ENCODE measurements around the gene CCDC38.
"Not testable (repeated sequence)": the region's sequence is repeated elsewhere in the genome, so short reads cannot be mapped to it uniquely, and the experiment has no call there.

The CCDC38 gene

DNA sequence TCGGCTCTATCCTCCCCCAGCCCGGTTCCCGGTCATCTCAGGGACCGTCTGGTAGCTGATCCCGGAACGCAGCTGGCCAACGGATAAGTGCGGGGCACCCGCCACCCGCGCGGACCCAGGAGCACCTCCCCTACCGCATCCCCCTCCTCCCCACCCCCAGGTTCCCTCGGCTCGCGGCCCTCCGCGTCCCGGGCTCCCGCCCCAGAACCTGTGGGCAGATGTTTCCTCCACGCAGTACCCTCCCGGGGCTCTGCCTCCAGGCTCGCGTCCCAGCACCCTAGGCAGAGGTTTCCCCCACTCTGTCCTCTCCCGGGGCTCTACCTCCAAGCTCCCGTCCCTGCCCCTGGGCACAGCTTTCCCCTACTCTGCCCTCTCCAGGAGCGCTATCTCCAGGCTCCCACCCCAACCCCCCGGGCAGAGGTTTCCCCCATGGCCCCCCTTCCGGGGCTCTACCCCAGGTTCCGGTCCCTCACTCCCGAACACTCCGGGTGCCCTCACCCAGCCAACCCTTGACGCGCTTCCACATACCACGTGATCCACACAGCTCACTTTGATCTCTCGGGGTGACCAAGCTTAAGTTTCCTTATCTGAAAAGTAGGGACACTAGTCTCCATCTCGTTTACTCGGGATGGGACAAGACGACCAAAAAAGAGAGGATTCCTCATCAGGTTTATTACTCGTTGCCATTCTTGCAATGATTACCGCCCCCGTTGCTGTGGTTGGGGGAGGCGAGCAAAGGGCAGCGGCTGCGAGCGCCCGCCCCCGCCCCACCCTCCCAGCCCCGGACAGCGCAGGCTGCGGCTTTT, at the start of gene CCDC38:
Gene CCDC38 (minus strand): TSS at position 91 of the 806 bp plus-strand sequence. CDS start 6,105 bp downstream, outside the sequence.
- peak; percentile 21 for DNase-seq

GRCh38 chr12:95990136-95990535, 47.7 kb upstream of the CCDC38 start:
- DNase-seq = no peak

GRCh38 chr12:95989504-95990123, 47.2 kb upstream of the CCDC38 start:
- no peak for DNase-seq

DNA sequence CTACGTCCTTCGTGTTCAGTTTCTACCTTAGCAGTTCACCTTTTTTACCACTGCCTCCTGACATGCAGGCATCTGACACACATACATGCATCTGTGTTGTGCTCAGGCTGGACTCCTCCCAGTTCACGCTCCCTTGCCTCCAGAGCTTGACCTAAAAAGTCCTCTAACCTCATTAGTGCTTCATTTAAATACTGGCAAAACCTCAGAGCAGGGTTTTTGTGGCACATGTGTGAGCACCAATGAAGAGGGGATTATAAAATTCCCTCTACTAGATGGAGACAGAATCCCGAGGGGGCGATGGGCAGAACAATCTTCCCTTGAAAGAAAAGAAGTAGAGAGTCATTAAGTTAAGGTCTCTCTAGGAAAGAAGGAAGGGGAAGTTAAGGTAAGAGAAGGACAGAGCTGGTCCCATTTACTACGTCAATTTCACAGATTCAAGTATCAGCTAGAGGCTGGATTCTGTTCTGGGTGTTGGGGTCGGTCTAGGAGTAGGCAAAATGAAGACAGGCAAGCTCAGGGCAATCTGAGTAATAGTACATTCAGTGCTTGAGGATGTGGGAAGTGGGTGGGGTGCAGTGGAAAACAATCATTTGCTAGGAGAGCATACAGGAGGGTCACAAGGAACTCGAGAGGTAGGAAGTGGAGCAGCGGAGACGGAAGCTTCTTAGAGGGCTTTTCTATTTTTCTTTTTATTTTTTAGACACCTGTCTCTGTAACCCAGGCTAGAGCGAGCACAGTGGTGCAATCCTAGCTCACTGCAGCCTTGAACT, 46.3 kb upstream of the CCDC38 start:
- DNase-seq = no peak

DNA sequence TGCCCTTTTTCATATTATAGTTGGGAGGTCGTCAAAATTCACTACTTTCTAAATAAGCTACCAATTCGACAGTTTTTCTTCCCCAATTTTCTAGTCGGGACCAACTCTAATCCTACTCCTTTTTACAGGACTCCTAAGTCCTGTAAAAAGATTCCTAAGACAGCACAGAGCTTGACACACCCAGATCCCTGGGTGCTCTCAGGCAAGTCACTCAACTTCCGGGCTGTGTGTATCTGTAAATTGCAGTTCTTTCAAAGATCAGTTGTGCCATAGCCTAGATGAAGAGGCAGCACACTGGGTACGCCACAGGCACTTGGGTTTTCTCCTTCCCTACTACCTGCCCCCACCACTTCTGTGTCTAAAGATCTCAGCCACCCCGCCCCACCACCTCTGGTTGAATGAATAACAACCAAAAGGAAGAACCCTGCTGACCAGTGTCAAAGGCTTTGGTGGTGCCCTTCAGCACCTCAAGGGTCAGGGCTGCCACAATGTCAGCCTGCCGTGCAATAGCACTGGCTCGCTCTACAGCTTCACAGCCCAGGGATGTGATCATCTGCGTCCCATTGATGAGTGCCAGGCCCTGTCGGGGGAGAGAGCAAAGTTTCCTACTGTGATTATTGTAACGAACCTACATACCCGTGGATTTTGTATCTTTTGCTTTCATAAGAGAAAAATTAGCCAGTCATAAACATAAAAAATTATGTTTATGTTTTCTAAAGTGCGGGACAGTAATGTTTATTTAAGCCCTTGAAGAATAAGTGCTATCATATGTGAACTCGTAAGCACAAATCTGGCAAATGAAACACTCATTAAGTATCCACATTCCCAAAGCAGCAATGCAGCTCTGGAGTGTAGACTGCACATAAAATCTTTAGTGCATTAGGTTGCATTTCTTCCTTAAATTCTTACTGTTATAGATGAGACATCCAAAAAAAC, 44.5 kb upstream of the CCDC38 start:
- DNase-seq = no peak

DNA sequence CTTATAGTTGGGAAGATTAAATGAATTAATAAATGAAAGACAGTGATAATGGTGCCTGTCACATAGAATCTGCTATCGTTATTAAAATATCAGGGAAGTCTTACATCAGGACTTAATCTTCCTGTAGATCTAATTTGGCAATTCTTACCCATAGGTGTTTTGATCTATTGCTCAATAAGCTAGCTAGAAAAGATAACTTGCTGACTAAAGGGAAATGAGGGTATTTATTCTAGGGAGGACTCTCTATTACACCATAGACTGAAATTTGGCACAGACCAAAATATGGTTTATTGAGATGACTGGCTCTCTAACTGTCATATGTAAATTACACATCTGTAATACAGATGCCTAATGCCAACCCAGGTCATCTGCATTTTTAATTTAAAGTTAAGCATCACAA, 42.3 kb upstream of the CCDC38 start:
- DNase-seq = no peak

DNA sequence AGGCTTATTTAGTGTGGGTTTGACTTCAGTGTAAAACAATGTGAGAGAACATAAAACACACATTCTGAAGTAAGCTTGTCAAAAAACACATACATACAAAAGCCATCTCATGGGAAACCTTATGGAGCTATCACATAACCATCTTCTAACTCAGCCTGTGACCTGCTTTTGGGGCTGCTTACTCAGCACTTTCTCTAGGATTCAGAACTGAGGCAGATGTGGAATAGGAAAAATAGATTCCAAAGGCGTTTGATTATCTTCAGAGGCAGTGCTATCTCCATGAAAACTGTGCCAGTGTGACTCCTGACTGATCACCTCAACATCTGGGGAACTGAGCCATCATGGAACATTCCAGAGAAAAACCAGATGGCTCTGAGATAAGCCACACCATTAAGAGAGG, 40.2 kb upstream of the CCDC38 start:
- no peak for DNase-seq

DNA sequence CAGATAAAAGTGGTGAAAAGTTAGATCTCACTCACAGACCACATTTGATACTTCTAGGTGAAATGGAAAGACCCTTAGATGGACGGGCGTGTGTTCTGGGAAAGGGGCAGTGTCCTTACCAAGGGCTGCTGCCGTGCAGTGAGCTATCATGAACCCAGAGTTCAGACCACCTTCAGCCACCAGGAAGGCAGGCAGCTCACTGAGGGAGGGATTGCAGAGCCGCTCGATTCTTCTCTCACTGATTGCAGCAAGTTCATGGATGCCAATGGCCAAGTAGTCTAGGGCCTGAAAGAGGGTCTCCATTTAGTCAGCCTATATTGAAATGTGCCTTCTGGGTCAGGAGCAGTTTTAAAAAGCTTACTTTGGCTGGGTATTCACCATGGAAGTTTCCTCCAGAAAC, 38.0 kb upstream of the CCDC38 start:
- DNase-seq = no peak

DNA sequence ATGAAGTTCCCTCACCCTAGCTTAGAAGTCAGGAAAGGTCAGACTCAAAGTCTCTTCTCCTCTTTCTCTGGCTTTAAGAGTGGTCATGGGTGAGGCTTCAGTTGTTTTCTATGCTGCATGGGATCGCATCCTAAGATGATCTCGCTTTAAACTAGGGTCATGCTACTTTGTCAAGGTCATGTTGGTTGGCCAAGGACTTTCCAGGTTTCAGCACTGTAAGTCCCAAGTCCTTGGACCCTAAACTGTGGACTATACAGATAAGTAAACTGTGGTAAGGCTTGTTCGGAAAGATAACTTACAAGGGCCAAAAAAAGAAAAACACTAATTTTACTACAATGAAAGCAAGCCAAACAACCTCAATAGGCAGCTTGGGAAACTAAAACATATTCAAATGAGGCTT, 36.4 kb upstream of the CCDC38 start:
- DNase-seq = no peak

GRCh38 chr12:95978351-95978750, 35.9 kb upstream of the CCDC38 start:
- DNase-seq = no peak

DNA sequence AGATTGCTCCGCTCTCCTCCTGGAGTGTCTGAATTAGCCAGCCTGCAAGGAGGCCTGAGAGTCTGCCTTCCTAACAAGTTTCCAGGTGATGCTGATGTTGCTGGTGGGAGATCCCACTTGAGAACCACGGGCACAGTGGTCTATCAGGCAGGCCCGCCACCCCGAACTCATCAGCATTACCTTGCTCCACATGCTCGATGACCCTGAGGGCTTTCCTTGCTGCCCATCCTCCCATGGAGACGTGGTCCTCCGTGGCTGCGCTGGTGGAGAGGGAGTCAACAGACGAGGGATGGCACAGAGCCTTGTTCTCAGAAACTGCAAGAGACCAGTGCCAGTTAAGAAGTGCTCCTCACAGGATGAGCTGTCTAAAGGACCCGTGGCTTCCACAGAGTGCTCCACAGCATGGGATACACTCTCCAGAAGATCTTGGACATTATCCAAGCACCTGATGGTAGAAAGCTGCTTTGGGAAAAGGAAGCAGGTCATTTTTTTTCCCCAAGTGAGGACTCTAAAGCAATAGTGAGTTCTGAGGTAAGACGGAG, 35.4 kb upstream of the CCDC38 start:
- DNase-seq = no peak

DNA sequence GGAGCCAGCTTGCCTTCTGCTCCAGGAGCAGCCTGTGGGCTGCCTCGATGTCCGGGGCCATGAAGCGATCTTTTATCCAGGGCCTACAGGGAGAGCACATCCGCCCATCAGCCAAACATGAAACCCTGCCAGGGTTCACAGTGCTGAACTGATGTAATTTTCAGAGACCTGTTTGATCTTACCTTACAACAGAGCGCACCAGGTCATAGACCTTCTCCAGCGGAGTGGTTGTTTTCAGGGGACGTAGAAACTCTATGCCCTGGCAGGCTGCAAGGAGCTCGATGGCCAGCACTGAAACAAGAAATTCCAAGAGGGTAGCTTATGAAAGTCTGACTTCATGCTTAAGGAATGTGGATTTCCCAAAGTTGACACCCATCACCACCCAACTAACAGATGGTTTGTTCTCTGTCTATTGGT, 34.0 kb upstream of the CCDC38 start:
- no peak for DNase-seq

GRCh38 chr12:95975491-95975890, 33.1 kb upstream of the CCDC38 start:
- no peak for DNase-seq

- no peak for DNase-seq
Observed at GRCh38 chr12:95974358-95974757, 31.9 kb upstream of the CCDC38 start.

- no peak for DNase-seq
Observed at GRCh38 chr12:95972832-95973456, 30.5 kb upstream of the CCDC38 start.

- no peak for DNase-seq
Observed at GRCh38 chr12:95970905-95971304, 28.5 kb upstream of the CCDC38 start.

DNA sequence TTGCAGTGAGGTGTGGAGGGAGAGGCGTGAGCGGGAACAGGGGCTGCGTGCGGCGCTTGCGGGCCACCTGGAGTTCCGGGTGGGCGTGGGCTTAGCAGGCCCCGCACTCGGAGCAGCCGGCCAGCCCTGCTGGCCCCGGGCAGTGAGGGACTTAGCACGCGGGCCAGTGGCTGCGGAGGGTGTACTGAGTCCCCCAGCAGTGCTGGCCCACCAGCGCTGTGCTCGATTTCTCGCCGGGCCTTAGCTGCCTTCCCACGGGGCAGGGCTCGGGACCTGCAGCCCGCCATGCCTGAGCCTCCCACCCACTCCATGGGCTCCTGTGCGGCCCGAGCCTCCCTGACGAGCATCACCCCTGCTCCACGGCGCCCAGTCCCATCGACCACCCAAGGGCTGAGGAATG, 26.7 kb upstream of the CCDC38 start:
- not testable (repeated sequence) for DNase-seq

DNA sequence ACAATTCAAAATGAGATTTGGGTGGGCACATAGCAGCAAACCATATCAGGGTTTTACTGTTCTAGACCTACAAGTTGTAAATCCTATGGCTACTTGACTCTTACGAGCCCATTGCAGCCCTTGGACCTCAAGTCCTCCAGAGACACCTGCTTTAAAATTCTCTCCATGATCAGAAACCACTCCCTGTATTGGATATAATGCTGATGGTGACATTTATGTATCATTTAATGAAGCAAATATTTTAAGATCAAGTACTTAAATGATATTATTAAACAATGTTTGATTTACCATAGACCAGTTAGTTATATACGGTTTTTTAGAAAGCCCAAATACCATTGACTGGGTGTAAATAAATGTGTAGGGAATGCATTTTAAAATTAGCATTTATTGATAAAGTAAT, 24.9 kb upstream of the CCDC38 start:
- DNase-seq = no peak

DNA sequence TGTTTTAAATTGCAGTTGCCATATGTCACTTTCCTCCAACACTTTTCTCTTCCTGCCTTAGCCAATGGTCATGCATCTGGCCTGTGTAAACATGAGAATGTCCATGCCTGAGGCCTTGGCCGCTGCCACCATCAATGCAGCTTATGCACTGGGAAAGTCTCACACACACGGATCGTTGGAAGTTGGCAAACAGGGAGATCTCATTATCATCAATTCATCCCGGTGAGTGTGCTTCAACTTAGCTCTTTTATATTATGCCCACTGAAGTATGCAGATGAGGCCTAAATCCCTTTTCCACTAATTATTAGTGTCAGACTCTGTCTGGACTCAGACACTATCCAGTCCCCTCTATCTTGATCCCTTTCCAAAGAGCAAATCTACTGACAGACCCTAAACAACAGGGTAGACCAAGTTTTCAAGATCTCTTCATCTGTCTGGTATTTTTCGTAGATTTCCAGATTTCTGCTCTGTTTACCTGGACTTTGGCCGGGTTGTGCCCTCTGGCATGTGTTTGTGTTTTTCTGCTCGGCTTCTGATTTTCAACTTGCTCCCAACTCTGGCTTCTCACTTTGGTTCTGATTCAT, 24.0 kb upstream of the CCDC38 start:
- DNase-seq = no peak

DNA sequence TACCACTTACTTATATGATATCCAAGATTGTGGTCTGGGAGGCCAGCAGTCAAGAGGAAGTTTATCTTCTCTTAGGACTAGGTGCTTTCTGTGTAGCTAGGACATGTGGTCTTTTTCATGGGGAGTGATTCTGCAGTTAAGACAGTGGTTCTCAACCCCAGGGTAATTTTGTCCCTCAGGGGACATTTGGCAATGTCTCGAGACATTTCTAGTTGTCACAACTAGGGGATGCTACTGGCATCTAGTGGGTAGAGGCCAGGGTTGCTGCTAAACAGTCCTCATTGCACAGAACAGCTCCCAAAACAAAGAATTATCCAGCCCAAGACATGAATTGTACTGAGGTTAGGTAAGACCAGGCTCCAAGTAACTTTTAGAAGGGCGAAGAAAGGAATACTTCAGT, 20.7 kb upstream of the CCDC38 start:
- no peak for DNase-seq

- DNase-seq = no peak
Observed at GRCh38 chr12:95962222-95962621, 19.8 kb upstream of the CCDC38 start.

DNA sequence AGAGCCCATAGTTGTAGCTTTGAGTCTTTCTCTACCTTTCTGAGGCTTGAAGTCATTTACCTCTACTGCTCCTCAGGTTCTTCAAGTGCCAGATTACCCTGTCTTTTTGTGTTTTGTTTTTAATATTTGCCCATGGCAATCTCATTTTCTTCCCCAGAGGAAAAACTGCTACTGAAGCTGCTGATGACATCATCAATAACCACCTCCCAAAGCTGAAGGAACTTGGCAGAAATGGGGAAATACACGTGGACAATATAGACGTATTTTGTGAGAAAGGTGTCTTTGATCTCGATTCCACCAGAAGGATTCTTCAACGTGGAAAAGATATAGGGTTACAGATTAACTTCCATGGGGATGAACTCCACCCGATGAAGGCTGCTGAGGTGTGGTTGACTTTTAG, 17.8 kb upstream of the CCDC38 start:
- DNase-seq = no peak

All from NCI-H2227 treated with DMSO at 0.1 percent for 48 hours (cell line).